ENCODE measurements around the gene NUFIP1.
A peak's percentile ranks its signal among the peaks of the same experiment; 100 is the strongest.
"Not testable (repeated sequence)": the region's sequence is repeated elsewhere in the genome, so short reads cannot be mapped to it uniquely, and the experiment has no call there.

The NUFIP1 gene

DNA sequence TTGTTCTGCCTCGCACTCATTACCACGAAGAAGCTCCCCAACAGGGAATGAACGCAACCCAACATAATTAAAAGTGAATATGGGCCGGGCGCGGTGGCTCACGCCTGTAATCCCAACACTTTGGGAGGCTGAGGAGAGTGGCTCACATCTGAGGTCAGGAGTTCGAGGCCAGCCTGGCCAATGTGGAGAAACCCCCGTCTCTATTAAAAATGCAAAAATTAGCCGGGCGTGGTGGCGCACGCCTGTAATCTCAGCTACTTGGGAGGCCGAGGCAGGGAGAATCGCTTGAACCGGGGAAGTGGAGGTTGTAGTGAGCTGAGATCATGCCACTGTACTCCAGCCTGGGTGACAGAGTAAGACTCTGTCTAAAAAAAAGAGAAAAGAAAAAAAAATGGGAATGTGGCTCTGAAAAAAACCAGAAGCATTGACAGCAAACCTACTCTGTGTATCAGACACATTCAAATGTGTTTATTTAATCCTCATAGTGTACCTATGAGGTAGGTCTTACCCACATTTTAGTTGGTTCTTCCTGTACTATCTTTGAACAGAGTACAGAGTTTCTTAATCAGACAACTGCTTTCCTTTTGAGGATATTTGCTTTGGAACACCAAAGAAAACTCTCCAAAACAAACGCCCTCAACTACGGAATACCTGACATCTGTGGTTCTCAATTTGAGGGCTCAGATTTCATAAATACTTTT lies 70.0 kb downstream of the NUFIP1 start:
- no peak for DNase-seq (ENCODE audit: low read depth in 2 of 2)

DNA sequence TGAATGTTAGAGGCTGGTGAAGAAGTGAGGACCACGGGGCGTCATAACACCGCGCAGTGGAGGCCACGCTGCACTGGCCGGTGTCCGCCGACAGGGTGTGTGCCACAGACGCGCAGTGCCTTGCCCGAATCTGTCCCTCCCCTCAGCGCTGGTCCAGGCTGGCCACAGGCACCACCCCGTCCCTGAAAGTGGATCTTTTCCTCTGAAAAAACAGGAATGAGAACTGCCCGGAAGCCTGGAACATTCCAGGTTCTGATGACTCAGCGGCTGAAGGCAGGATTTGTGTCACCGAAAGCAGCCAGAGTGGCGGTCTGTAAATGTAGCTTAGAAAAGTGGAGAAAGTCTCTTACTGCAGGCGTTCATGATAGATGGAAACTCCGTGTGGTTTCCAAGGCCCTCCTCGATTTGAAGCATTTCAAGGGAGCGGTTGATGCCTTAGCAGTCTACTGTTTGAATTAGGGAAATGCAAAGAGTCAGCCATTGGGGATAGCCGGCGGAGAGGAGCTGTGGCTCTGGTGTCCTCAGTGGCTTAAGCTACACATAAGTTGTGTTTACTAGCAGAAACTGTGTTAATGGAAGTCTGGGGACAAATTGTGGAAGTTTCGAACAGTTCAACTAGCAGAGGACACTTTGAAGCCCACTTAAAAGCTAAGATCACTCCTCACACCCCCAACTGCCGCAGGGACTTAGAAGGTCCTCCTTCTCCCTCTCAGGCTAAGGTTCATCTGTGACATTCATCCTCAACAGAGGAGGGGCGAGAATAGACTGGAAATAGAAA lies 70.8 kb downstream of the NUFIP1 start:
- DNase-seq (ENCODE audit: low read depth in 2 of 2) = peak; percentile 55 to 68

DNA sequence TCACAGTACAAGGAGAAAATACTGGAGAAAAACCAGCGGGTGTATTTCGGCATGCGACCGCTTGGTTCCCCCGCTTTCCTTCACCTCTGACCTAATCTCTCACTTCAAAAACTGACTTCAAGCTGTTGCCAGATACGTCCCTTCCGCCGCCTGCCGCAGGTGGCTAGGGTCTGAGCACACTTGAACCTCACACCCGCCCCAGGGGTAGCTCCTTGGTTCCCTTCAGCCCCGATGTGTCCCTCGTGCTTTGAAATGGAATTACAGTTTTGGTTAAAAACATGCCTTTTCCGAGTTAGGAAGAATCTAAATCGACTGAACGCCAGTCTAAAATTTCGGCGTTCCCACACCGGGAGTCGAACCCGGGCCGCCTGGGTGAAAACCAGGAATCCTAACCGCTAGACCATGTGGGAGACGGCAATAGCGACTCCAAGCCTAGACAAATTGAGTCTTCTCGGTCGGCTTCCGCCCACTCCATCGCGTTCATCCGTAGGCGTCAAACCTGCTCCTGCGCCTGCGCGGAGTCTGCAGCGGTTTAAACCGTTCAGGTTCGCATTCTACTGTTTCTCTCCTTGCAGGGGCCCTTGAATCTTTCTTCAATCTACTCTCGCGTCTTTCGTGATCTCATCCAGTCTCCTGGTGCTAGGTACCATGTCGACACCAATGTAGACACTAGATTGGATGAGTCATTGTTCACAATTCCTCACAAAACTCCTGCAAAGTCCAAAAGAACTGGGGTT lies 71.5 kb downstream of the NUFIP1 start:
- DNase-seq (ENCODE audit: low read depth in 2 of 2) = peak; percentile 94 to 99

DNA sequence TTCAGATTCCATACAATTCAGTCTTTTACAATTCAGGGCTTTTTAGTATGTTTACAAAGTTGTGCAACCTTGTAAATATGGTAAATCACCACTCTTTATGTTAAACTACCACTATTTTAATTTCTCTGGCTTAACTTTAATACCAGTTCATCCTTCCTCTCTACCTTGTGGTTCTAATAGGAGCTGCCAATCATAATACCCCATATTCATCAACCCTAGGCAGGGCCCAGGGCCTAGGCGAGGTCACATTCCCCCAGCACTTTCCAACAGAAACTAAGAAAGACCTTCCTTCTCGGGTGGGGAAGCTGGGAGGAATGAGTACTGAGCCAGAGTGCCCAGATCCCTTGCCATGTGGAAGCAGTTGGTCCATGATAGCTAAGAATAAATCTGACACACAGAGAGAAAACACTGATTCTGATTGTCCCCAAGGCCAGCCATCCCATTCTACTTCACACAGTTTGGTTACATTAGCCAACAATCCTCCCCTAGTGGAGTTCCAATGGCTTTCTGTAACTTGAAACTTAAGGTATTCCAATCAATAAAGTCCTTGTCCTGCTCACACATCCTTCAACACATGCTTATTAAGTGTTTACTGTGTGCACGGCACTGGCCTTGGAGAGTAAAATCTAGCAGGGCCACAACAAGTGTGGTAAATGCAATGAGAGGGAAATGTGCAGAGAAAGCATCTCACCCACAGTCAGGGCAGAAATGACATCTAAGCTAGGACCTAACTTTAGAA lies 76.8 kb downstream of the NUFIP1 start:
- DNase-seq (ENCODE audit: low read depth in 2 of 2) = no peak

DNA sequence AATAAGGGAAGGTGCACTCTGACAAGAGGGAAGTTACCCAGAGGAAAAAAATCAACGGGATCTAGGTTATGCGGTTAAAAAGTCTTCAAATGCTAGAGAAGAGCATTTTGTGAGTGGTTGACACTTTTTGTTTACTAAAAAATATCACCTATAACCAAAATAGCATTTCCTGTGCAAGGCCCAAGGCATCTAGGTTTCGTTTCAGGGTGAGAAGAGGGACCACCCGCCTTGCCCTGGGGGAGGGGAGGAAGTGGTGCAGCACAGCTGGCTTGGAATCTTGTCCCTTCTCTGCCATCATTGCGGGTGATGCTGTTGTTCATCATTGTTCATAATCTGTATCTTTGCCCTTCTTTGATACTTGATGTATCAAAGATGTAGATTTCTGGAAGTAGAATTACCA lies 80.6 kb downstream of the NUFIP1 start:
- DNase-seq (ENCODE audit: low read depth in 2 of 2) = no peak

DNA sequence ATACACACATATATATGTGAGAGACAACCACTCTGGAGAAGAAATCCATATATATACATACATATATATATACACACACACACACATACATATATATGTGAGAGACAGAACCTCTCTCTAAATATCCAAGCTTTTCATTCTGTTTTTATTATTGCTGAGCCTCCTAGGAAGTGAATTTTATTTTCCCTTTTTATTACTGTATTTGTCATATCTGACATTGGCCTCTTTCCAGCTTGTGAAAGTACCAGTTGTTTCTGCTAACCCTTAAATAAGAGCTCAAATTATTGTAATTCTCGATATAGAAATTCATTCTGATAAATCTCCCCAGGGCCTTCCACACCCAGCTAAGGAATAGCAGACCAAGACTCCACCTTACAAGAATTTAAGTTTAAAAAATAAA lies 81.0 kb downstream of the NUFIP1 start:
- DNase-seq (ENCODE audit: low read depth in 2 of 2) = no peak

DNA sequence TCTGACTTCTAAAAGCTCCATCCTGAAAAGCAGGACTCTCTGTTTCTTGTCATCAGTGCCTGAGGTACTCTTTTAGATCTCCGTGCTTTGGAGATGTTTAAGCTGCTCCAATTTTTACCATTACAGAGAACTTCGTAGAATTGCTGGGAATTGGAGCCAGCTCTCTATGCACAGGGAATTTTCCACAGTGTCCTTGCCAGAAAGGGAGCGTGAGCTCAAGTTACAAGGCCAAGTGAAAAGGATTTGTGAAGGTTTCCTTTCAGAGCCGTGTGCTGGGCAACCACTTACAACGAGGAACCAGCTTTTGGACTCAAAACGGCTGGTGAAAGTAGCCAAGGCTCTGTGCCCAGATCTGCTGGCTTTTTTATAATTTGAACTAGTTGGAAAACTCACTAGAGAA lies 82.6 kb downstream of the NUFIP1 start:
- no peak for DNase-seq (ENCODE audit: low read depth in 2 of 2)

DNA sequence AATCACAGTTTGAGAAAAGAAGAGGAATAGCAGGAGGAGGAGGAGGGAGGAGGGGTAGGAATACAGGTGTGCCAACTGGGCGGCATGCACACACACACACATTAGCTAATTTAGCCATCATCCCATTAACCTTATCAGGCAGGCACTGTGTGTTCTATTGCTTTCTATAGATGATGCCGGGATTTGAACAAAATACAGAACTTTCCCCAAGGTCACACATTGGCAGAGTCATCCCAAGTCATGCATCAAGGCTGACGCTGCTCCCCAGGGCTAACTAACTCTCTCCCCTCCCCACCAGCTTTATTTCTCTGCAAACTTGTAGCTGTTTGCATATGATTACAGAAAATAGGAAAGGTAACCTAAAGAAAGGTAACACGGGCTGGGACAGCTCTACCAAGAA lies 83.0 kb downstream of the NUFIP1 start:
- no peak for DNase-seq (ENCODE audit: low read depth in 2 of 2)

DNA sequence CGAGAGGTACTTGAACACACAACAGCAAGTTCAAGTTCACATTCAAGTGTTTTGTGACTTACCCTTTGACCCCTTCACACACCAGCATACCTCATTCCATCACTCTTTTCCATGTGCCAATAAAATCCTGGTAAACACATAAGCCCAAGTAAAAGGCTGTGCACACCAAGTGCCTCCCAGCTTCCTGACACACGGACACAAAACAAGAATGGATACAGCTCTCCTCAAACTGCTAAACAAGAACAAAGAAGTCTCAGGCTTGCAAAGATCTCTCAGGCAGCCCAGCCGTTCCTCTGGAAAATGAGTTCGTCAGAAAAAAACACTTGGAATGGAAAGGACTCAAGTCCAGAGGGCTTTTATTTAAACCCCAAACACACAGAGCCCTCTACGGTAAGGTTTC lies 83.7 kb downstream of the NUFIP1 start:
- no peak for DNase-seq (ENCODE audit: low read depth in 2 of 2)

DNA sequence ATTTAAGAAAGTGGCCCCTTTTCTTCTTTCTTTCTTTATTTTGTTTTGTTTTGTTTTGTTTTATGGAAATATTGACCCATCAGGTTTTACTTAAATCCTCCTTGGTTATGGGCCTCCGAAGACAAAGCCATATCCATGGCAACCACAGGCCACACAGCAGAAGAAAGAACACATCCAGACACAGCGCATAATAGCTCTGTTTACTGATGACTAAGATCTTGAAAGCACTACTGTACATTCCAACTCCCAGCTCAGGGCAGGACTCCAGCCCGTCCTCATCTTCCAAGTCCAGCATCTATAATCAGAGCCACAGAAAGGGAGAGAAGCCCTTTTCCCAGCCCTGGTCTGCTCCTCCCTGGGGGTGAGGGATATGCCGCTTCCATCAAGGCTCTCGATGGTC lies 84.3 kb downstream of the NUFIP1 start:
- DNase-seq (ENCODE audit: low read depth in 2 of 2) = no peak

DNA sequence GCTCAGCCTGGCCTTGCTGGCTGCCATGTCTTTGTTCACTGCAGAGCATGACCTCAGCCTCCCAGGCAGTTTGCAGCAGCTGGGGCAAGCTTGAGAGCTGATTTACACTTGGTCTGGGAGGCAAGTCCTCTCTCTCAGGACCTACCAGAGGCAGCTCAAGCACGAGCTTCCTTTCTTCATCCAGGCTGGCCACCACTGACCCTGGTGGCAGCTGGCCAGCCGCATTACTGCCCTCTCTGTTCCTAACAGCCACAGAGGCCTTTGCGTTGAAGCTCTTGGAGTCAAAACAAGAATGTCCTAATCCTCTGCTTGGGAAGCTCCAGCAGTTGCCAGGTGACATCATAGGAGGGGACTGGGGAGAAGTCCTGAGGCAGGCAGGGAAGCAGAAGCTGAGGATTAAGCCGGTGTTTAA lies 85.7 kb downstream of the NUFIP1 start:
- DNase-seq (ENCODE audit: low read depth in 2 of 2) = no peak

DNA sequence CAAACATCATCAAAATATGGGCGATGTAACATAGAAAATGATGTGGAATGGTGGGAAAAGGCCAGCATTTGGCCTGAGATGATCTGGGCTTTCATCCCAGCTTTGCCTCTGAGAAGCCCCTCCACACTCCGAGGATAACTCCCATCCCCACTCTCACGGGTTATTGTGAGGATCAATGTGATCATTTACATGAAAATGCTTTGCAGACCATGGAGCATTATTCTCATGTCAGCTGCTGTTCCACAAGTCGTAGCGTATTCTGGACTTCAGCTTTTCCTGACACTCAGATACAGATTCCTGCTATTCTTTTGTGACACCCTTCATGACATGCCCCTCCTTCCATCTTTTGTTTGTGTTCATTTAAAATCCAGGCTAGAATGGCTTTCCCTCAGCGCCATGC lies 86.5 kb downstream of the NUFIP1 start:
- no peak for DNase-seq (ENCODE audit: low read depth in 2 of 2)

DNA sequence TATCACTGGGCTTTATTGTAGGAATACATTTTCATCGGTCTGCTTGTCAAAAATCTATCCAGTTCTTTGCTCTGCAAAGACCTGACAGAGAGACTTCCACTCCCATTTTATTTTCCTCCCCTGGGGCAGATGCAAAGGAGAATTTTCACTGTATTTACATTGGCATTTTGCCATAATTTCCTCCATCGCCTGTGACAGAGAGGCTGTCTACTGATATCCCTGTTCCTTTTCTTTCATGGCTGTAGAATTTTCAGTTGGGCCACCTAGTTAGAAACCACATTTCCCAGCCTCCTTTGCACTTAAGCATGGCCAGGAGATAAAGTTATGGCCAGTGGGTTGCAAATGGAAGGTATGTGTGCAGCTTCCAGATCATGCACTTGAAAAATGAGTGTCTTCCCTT lies 89.3 kb downstream of the NUFIP1 start:
- DNase-seq (ENCODE audit: low read depth in 2 of 2) = no peak

DNA sequence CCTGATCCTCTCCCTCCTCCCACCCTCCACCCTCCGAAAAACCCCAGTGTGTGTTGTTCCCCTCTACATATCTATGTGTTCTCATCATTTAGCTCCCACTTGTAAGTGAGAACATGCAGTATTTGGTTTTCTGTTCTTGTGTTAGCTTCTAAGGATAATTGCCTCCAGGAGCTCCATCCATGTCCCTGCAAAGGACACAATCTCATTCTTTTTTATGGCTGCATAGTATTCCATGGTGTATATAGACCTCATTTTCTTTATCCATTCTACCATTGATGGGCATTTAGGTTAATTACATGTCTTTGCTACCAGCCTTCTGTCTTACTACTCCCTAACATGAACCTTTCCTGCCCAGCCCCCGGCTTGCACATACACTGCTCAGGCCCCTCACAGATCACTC lies 91.0 kb downstream of the NUFIP1 start:
- DNase-seq (ENCODE audit: low read depth in 2 of 2) = not testable (repeated sequence)

DNA sequence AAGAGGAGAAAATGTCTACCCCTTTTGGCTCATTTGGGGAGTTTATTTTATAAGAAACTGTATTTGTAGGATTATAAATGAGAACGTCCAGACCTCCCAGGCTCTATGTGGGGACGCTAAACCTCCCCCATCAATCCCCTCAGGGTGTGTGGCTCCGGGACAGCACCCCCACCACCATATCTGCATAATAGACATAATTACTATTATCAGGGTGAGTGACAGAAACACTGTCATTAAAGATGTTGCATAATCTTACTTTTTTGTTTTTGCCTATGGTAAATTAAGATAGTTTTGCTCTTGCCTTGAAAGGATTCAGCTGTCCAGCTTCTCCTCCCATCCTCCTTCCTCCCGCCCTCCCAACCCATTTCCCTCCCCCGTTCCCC lies 93.3 kb downstream of the NUFIP1 start:
- no peak for DNase-seq (ENCODE audit: low read depth in 2 of 2)

DNA sequence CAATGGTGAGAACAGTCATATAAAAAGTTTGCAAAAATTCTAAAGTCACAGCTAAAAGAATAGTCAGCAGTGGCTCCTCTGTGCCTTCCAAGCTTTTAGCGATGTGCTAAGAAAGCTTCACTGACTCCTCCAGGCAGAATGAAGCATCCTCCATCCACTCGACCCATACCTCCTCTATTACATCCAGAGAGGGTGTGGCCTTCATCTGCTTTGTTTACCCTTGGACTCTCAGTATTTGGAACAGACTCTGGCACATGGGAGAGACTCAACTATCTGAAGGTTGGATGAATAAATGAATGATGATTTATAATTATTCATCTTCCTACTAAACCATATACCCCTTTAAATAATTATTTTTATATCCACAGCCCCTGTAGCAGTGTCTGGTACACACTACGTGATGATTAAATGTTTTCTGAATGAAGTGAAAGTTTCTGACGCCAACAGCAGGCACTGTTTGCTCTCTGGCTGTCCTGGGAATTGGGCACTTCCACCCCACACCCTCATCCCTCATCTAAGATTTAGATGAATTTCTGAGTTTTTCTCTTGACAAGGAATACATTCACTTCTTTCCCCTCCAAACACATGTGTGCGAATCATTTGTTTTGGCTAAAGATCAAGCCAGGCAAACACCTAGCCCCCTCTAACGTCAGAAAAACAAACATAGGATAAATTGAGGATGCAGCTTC lies 93.9 kb downstream of the NUFIP1 start:
- DNase-seq (ENCODE audit: low read depth in 2 of 2) = no peak

DNA sequence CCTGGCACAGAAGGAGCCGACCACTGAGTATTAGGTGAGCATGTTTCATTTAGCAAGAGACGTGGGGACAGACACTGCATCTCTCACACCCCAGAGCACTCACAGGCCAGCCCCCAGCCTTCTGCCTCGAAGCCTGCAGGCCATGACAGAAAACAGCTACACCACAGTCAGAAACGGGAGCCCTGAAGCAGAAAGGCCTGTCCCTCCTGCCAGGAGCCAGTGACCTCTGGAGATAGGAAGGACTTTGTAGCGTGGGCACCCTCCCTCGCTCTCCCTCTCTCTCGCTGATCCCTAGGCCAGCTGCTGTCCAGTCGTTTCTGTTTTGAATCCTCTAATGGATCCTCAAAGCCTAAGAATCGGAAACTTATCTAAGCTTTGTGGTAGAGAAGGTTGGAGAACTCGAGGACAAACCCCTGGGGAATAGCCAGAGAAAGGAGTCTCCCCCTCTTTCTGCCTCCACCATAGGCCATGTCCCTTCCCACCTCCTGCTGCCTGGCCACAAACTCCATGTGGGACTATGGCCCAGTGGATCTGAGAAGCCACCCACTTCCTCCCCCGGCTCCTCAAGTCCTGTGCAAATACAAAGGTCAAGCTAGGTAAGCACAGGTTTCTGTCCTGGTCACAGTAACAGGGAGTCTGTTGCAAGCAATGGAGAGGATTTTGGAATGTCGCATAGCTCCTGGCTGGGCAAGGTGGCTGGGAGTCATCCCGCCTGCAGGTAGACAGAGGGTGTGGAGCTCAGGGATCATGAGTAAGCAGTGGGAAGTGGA lies 95.1 kb downstream of the NUFIP1 start:
- DNase-seq (ENCODE audit: low read depth in 2 of 2) = no peak

All from stimulated activated CD4-positive, alpha-beta T cell treated with anti-CD3 and anti-CD28 coated beads, Interleukin-12 subunit alpha, Interleukin-12 subunit beta, amount 100 ng/mL, for 24 hours (primary cell).